Right lobe of liver (tissue), 4 donors: Measurements from ENCODE around the gene GFAP.

Experiments
- CTCF ChIP-seq, 4 donors: fragments of 200-600 bp in 3 of 4; fragments of 450-650 bp in 1 of 4; IDR thresholded peaks; one replicate each; pipeline versions ENCODE4 v1.5.1 to v1.8.0; 2016 to 2022; ENCODE audit warnings: antibody characterized with exemption in 4 of 4, mild to moderate bottlenecking in 2 of 4
- POLR2A ChIP-seq: fragments of 450-650 bp; IDR thresholded peaks from one replicate; pipeline ENCODE4 v1.6.1; 2017; ENCODE audit warnings: antibody characterized with exemption, mild to moderate bottlenecking
- donor health status: DM: no; HTN: no; CAD: no.
- donor health status: DM: no; HTN: no; CAD: no.
- donor health status: DM: no; HTN: yes; CAD: no.

DNA sequence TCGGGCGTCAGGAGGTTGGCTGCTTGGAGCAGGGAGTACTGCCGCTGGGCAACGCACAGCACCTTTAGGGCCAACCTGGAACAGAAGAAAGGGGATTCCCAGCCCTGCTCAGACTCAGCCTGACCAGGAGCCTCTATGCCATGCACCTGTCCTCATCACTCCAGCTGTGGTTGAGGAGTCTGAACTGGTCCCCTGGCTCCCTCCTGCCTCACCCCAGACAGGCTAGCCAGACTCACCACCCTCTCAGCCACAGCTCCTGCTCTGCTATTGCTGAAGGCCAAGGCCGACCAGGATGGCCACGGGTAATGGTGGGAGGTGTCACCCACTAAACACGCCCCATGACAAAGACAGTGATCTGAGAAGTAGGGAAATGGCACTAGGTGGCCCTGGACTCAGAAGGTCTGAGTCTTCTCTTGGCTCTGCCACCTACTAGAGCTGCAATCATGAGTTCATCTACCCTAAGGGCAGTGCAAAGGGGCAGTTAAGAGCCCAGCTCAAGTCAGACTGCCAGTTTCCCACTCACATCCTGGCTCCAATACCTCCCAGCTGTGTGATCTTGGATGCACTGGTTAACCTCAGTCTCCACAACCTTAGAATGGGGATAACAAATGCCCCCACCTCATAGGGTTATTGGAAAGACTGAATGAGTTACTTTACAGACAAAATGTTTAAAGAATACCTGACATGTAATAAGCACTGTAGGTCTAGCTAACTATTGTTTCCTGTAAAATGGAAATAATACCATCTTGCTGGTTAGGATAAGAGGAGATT, 13.8 kb upstream of the GFAP start:
- no peak for TF ChIP-seq CTCF (IDR thresholded peaks at IDR 0.05)
- no peak for TF ChIP-seq POLR2A
